Measurements from ENCODE around the gene COX7C. TPM values are rescaled to one million over a fixed set of nuclear protein-coding genes. Genes with fewer than 3 reads are reported as not detected.
A peak's percentile ranks its signal among the peaks of the same experiment; 100 is the strongest.

Gene COX7C
- total RNA-seq, 1 experiment from 2014 or later = 1,292 TPM

GRCh38 chr5:86631165-86631564 lies 13.4 kb downstream of the COX7C start:
- no CpG with 5 or more reads among the region's 2 CpGs for WGBS (ENCODE audit: extremely low coverage, insufficient read length, low lambda C conversion rate)

More at GRCh38 chr5:86631165-86631564, 13.4 kb downstream of the COX7C start:
- H3K4me3 Mint-ChIP-seq = no peak overlapping the region
- H3K9me3 Mint-ChIP-seq = no peaks in the 10 kb centered on the region
- H4K20me1 ChIP-seq (ENCODE audit: control insufficient read depth, insufficient read depth, insufficient read length) = no peaks in the 10 kb centered on the region
- H3K79me2 ChIP-seq (ENCODE audit: insufficient read depth, low read length) = no peaks in the 10 kb centered on the region
- H3K18ac ChIP-seq (ENCODE audit: insufficient read length, low read depth, low read length) = no peak overlapping the region
- no peaks in the 10 kb centered on the region for H3K79me1 ChIP-seq (ENCODE audit: insufficient read depth, low read depth, low read length, poor library complexity, severe bottlenecking)
- no peak overlapping the region for H3K4ac ChIP-seq (ENCODE audit: low read depth, low read length)
- H3K4me1 Mint-ChIP-seq = peaks cover 22 to 39% of the 10 kb centered on the region in 2 experiments
- H3K27ac ChIP-seq (ENCODE audit: insufficient read length, low read depth, low read length) = no peak overlapping the region
- no peaks in the 10 kb centered on the region for H3K9me3 ChIP-seq (ENCODE audit: control insufficient read depth, low read depth, low read length)
- H2AFZ ChIP-seq (ENCODE audit: low read length) = no peak overlapping the region
- DNase-seq = no peak
- H4K8ac ChIP-seq (replicated peaks; ENCODE audit: insufficient read length, low read depth, low read length) = no peak overlapping the region
- H3T11ph ChIP-seq (ENCODE audit: low read length) = no peak overlapping the region
- no peak overlapping the region for H3K56ac ChIP-seq (ENCODE audit: insufficient read length, low read depth, low read length)
- H3K4me1 ChIP-seq (ENCODE audit: insufficient read depth, low read length) = no peaks in the 10 kb centered on the region; the same call in none of the 2 replicates
- H3K27me3 Mint-ChIP-seq (ENCODE audit: low read depth) = no peaks in the 10 kb centered on the region
- H3K9ac ChIP-seq (ENCODE audit: extremely low read depth, insufficient read length, low read length) = no peak overlapping the region
- no peak overlapping the region for H3K4me2 ChIP-seq (ENCODE audit: insufficient read depth, insufficient read length, low read length)
- peak overlapping the region in 2 of 3 experiments; percentile 15 to 67; a peak in 2 of 7 replicates for H3K27ac Mint-ChIP-seq
- no peak overlapping the region for H4K91ac ChIP-seq (ENCODE audit: insufficient read length, low read depth, low read length)
- H3K27me3 ChIP-seq (ENCODE audit: insufficient read depth, low read length) = no peaks in the 10 kb centered on the region
- H4K5ac ChIP-seq (ENCODE audit: insufficient read length, low read depth, low read length) = no peak overlapping the region
- H2BK120ac ChIP-seq (ENCODE audit: low read depth, low read length, poor library complexity, severe bottlenecking) = no peak overlapping the region
- no peaks in the 10 kb centered on the region; a peak in 1 of 7 replicates for H3K36me3 Mint-ChIP-seq (ENCODE audit: insufficient read depth in 1 of 3, low read depth in 3 of 3)
- H2BK15ac ChIP-seq (ENCODE audit: low read depth, low read length) = no peak overlapping the region
- H2BK12ac ChIP-seq (ENCODE audit: insufficient read length, low read depth, low read length) = no peak overlapping the region
- no peak overlapping the region for H2BK20ac ChIP-seq (ENCODE audit: low read depth, low read length, poor library complexity, severe bottlenecking)
- TF ChIP-seq, protein P1, sequence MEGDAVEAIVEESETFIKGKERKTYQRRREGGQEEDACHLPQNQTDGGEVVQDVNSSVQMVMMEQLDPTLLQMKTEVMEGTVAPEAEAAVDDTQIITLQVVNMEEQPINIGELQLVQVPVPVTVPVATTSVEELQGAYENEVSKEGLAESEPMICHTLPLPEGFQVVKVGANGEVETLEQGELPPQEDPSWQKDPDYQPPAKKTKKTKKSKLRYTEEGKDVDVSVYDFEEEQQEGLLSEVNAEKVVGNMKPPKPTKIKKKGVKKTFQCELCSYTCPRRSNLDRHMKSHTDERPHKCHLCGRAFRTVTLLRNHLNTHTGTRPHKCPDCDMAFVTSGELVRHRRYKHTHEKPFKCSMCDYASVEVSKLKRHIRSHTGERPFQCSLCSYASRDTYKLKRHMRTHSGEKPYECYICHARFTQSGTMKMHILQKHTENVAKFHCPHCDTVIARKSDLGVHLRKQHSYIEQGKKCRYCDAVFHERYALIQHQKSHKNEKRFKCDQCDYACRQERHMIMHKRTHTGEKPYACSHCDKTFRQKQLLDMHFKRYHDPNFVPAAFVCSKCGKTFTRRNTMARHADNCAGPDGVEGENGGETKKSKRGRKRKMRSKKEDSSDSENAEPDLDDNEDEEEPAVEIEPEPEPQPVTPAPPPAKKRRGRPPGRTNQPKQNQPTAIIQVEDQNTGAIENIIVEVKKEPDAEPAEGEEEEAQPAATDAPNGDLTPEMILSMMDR (conservative IDR thresholded peaks at IDR 0.05) = no peak
- no peak overlapping the region for H3K23ac ChIP-seq (ENCODE audit: insufficient read length, low read depth, low read length)
- no peak overlapping the region for H3K14ac ChIP-seq (ENCODE audit: insufficient read depth, low read length)
- H3K23me2 ChIP-seq (ENCODE audit: insufficient read length, low read depth, low read length, poor library complexity, severe bottlenecking) = no peaks in the 10 kb centered on the region
- H2AK5ac ChIP-seq (ENCODE audit: insufficient read length, low read length) = no peak overlapping the region
- H2BK5ac ChIP-seq (ENCODE audit: insufficient read length, low read length) = no peak overlapping the region

Measured in H9 (cell line).